PC-9 (cell line): ENCODE measurements around the gene DOCK1.

ENCODE experiments used
- EZH2 ChIP-seq: fragments of 200-600 bp; sonication (generic); IDR thresholded peaks from 2 replicates; pipeline ENCODE4 v1.8.0; 2017; ENCODE audit warnings: antibody characterized with exemption, low read depth
- TF ChIP-seq, protein P1 (sequence below): fragments of 200-600 bp; sonication (generic); conservative IDR thresholded peaks from 2 replicates; pipeline ENCODE4 v1.6.1; 2017; ENCODE audit warnings: mixed run types, antibody characterized with exemption, mild to moderate bottlenecking, moderate library complexity

DNA sequence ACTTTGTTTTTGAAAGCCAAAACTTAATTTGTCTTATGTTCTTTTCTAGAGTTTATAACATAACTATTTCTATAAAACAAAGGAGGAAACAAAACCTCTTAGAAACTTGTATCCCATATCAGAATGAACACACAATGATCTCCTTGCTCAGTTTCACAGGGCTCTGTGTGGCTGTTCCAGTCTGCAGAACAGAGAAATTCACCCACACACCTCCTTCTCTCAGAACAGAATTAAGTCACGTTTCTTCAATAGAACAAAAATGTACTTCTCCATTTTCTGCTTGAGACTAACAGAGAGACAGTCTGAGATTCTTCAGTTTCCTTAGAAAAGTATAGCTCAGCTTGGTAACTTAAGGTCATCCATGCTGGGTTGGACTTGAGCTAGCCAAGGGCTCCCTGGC, 15.8 kb upstream of the DOCK1 start:
- TF ChIP-seq, protein P1, sequence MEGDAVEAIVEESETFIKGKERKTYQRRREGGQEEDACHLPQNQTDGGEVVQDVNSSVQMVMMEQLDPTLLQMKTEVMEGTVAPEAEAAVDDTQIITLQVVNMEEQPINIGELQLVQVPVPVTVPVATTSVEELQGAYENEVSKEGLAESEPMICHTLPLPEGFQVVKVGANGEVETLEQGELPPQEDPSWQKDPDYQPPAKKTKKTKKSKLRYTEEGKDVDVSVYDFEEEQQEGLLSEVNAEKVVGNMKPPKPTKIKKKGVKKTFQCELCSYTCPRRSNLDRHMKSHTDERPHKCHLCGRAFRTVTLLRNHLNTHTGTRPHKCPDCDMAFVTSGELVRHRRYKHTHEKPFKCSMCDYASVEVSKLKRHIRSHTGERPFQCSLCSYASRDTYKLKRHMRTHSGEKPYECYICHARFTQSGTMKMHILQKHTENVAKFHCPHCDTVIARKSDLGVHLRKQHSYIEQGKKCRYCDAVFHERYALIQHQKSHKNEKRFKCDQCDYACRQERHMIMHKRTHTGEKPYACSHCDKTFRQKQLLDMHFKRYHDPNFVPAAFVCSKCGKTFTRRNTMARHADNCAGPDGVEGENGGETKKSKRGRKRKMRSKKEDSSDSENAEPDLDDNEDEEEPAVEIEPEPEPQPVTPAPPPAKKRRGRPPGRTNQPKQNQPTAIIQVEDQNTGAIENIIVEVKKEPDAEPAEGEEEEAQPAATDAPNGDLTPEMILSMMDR, result no peak
- no peak for TF ChIP-seq EZH2
